Measurements from ENCODE around the gene GABRB2.

DNA sequence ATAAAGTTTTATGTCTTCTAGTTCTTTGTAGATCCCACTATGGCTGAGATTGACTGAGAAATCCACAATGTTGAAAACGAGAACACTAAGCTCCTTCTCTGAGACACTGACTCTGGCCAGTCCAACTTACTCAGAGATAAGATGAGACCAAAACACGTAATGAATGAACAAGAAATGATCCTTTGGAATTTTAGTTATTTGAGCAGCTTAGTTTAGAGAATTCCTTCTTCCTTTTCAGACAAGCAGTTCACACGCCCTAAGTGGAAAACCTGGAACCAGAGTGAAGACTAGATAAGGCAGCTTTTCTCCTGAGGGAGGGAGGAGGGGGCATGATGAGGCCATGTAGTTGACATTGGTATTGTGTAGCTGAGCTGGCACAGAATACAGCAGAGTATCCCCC, 139.6 kb downstream of the GABRB2 start:
- TF ChIP-seq ESRRA (IDR thresholded peaks at IDR 0.05; ENCODE audit: borderline replicate concordance, low read length), result no peak
- no peak for TF ChIP-seq POLR2A (IDR thresholded peaks at IDR 0.05; ENCODE audit: low read length)
- TF ChIP-seq, protein P1, sequence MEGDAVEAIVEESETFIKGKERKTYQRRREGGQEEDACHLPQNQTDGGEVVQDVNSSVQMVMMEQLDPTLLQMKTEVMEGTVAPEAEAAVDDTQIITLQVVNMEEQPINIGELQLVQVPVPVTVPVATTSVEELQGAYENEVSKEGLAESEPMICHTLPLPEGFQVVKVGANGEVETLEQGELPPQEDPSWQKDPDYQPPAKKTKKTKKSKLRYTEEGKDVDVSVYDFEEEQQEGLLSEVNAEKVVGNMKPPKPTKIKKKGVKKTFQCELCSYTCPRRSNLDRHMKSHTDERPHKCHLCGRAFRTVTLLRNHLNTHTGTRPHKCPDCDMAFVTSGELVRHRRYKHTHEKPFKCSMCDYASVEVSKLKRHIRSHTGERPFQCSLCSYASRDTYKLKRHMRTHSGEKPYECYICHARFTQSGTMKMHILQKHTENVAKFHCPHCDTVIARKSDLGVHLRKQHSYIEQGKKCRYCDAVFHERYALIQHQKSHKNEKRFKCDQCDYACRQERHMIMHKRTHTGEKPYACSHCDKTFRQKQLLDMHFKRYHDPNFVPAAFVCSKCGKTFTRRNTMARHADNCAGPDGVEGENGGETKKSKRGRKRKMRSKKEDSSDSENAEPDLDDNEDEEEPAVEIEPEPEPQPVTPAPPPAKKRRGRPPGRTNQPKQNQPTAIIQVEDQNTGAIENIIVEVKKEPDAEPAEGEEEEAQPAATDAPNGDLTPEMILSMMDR (IDR thresholded peaks at IDR 0.05), result no peak
- TF ChIP-seq, protein P2, sequence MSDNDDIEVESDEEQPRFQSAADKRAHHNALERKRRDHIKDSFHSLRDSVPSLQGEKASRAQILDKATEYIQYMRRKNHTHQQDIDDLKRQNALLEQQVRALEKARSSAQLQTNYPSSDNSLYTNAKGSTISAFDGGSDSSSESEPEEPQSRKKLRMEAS (IDR thresholded peaks at IDR 0.05), result no peak
- TF ChIP-seq CEBPB (IDR thresholded peaks at IDR 0.05), result no peak
- TF ChIP-seq EP300 (IDR thresholded peaks at IDR 0.05), result no peak
- TF ChIP-seq, protein P3, sequence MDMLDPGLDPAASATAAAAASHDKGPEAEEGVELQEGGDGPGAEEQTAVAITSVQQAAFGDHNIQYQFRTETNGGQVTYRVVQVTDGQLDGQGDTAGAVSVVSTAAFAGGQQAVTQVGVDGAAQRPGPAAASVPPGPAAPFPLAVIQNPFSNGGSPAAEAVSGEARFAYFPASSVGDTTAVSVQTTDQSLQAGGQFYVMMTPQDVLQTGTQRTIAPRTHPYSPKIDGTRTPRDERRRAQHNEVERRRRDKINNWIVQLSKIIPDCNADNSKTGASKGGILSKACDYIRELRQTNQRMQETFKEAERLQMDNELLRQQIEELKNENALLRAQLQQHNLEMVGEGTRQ (IDR thresholded peaks at IDR 0.05), result no peak
- no peak for TF ChIP-seq HEYL (CRISPR knock-in tag; IDR thresholded peaks at IDR 0.05)
- TF ChIP-seq MAFK (IDR thresholded peaks at IDR 0.05; ENCODE audit: partially characterized antibody), result no peak
- TF ChIP-seq, protein P4, sequence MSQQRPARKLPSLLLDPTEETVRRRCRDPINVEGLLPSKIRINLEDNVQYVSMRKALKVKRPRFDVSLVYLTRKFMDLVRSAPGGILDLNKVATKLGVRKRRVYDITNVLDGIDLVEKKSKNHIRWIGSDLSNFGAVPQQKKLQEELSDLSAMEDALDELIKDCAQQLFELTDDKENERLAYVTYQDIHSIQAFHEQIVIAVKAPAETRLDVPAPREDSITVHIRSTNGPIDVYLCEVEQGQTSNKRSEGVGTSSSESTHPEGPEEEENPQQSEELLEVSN (IDR thresholded peaks at IDR 0.05; ENCODE audit: borderline replicate concordance, low read depth), result no peak
